Lung microvascular endothelial cell (primary cell): ENCODE measurements around the gene ASAP2. TPM values are rescaled to one million over a fixed set of nuclear protein-coding genes. Genes with fewer than 3 reads are reported as not detected.

Source experiments
- DNase-seq, 2 donors: peaks; one replicate each; pipeline versions ENCODE4 v3.0.0 to v3.0.0-alpha.2; 2010; ENCODE audit warnings: low read depth in 2 of 2
- total RNA-seq: library from RNA; depleted of rRNA; stranded (reverse); fragments of >200 nt; gene quantifications from 2 replicates; pipeline ENCODE4 v1.2.1, GENCODE V29; 2014

The ASAP2 gene
- total RNA-seq, 1 donor from 2014 or later: 26.2 TPM

DNA sequence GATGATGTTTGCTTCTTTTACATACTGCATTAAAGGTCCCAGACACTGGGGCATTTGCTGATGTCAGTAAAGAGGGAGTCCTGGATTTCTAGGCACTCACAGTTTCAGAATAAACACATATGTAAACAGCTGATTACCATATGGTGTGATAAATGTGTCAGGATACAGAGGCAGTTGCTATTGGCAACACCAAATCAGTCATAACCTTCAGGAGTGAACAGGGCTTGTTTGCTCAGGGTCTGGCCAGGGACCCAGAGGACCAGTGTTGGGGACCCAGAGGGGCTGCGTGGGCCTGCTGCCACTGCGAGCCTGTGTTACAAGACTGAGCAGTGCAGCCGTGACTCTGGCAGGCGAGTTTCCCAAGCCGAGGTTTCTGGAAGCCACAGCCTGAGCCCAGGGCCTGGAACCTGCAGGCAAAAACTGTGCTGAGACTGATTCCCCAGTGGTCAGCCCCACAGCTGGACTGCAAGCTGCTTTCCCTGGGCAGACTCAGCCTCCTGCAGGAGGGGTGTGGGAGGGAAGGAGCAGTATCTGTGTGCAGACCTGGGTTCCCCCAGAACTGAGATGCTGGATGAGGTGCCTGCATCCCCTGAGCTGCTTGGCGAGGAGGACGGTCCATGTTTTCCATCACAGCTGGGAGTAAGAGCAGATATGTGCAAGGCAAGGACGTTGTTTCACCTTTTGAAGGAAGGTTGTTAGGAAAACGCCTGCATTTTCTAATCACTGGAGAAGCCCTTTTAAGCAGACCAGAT, 23.6 kb downstream of the ASAP2 start:
- peak in 1 of 2 donors; percentile 39 for DNase-seq

DNA sequence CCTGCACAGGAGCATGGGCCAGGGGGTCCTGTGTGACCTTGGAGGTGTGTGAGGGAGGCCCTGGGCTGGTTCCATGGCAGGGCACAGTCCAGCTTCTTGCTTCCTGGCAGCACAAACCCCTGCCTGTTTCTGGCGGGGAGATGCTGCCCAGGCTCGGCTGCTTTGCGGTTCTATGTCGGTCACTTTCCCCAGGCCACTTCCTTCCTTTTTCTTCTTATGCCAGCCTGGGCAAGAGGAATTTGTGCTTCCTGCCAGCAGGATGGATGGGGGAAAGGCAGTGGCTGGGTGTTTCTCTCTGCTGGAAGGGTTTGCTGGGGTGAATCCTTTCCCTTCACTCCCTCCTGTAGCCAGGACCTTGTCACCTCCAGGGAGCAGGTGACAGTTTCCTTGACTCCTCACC, 24.3 kb downstream of the ASAP2 start:
- DNase-seq: no peak

- no peak for DNase-seq
Observed at GRCh38 chr2:9231291-9232165, 24.9 kb downstream of the ASAP2 start.

GRCh38 chr2:9232166-9232479, 25.5 kb downstream of the ASAP2 start:
- no peak for DNase-seq

DNA sequence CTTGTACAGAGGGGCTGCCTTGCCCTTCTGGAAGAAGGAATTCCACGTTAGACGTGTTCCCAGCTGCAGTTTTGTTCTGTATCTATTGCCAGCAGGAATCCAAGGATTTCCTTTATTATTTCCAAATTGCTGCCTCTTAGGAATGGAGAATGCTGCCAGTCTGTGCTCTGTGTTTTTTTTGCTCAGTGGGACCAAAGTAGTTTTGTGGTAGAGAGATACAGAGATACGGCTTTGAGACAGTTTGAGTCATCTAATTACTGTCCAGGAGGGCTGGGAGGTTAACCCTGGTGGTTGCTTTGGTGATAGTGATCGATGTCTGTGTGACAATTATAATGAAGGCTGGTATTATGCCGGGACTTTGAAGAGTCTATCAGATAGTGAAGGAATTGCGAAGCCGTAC, 26.3 kb downstream of the ASAP2 start:
- no peak for DNase-seq

GRCh38 chr2:9234680-9235146, 28.1 kb downstream of the ASAP2 start:
- peak; percentile 83 to 94 for DNase-seq

DNA sequence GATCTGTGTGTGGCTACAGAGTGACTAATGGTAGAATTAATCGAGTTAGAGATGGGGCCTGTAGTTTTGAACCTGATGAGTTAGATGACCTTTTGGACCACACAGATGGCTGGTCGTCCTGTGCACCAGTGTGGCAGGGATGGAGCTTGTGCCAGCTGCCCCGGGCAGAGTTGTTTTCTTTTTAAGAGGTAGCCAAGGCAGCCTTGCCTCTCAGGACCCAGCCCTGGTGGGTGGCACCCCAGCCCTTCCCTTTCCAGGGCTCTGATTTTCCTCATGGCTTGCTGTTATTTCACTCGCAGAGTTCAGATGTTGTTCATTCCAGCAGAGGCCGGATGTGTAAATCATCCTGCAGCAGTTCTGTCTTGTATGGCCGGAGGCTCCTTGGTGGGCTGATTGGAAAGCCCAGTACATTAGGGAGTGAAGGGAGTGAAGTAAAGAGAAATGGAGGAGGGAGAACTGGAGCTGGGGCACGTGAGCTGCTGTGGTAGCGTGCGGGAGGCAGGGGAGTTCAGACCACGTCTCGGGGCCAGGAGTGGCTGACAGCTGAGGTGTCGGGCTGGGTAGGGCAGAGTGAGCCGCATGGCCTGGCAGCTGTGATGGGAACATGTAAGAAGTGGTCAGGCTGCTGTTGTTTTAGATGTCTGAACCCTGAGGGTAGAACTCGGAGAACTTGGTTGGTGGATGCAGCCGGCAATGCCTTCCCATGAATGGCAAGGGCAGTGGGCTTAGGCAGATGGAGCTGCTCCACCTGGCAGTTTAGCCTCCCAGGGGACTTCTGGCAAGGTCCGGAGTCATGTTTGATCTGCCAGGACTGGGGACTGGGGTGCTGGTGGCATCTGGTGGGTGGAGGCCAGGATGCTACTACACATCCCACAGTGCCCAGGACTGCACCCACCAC, 28.8 kb downstream of the ASAP2 start:
- peak in 1 of 2 donors; percentile 73 for DNase-seq

- DNase-seq: no peak
Observed at GRCh38 chr2:9236045-9236344, 29.4 kb downstream of the ASAP2 start.

DNA sequence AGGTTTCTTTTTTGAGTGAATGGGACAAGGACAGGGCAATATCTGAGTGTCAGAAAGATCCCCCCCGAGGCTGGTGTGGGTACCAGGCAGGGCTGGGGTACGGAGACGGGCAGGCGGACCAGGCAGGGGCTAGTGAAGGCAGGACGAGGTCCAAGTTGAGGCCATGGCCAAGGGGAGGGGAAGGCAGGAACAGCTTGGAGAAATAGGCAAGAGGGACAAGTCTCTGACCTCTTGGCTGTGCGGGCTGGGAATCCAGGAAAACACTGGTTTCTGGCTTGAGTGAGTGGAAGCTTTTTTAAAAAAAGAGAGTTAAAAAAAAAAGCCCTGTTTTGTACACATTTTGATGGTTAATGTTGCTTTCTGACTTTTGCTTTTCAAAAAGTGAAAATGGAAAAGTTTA, 30.3 kb downstream of the ASAP2 start:
- DNase-seq: peak; percentile 42 to 51

GRCh38 chr2:9237831-9238230, 31.2 kb downstream of the ASAP2 start:
- DNase-seq: no peak

- peak in 1 of 2 donors; percentile 36 for DNase-seq
Observed at GRCh38 chr2:9238591-9239326, 32.1 kb downstream of the ASAP2 start.

GRCh38 chr2:9239616-9240015, 33.0 kb downstream of the ASAP2 start:
- no peak for DNase-seq

GRCh38 chr2:9240745-9241144, 34.1 kb downstream of the ASAP2 start:
- DNase-seq: no peak

- no peak for DNase-seq
Observed at GRCh38 chr2:9241233-9241632, 34.6 kb downstream of the ASAP2 start.

- DNase-seq: peak in 1 of 2 donors; percentile 53
Observed at GRCh38 chr2:9243357-9243756, 36.7 kb downstream of the ASAP2 start.

DNA sequence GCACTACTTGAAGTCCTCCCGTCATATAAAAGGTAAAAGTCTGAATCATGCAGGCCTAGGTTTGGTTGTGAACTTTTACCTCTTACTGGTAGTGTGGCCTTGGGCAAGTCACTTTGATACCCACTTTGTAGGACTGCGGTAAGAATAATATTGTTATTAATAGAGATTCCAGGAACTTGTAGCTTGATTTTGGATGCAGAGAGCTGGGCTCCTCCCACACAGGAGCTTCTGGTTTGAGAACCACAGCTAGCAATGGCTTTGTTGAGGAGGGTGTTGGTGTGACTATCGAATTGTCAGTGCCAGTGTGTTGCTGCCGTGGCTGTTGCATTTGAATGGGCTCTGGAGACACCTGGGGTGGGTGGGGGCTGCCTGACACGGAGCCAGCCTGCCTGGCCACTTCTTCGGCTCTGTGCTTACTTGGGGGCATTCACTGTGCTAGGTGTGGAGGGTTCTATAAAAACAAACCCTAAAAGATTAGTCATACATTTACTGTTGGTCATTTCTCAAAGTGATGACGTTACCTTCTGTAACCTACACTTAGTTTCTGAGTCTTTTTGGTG, 38.5 kb downstream of the ASAP2 start:
- no peak for DNase-seq

GRCh38 chr2:9247177-9247576, 40.6 kb downstream of the ASAP2 start:
- DNase-seq: no peak

DNA sequence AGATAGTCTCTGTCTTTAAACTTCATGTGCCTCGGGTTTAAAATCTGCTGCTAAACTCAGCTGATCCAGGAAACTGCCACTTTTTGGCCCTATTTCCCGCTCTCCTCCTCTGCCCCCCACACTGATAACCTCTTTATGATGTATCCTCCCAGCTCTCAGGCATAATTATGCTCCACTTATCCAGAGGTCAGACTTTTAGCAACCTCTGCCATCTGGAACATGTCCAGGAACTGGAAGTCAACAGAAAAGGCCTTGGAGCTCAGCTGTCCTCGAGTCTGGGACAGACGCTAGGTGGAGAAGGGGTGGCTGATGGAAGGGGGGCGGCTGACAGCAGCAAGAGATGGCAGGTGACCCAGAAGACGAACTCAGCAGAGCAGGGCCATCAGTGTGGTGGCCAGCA, 41.2 kb downstream of the ASAP2 start:
- DNase-seq: peak in 1 of 2 donors; percentile 41

GRCh38 chr2:9248363-9248762, 41.8 kb downstream of the ASAP2 start:
- no peak for DNase-seq

DNA sequence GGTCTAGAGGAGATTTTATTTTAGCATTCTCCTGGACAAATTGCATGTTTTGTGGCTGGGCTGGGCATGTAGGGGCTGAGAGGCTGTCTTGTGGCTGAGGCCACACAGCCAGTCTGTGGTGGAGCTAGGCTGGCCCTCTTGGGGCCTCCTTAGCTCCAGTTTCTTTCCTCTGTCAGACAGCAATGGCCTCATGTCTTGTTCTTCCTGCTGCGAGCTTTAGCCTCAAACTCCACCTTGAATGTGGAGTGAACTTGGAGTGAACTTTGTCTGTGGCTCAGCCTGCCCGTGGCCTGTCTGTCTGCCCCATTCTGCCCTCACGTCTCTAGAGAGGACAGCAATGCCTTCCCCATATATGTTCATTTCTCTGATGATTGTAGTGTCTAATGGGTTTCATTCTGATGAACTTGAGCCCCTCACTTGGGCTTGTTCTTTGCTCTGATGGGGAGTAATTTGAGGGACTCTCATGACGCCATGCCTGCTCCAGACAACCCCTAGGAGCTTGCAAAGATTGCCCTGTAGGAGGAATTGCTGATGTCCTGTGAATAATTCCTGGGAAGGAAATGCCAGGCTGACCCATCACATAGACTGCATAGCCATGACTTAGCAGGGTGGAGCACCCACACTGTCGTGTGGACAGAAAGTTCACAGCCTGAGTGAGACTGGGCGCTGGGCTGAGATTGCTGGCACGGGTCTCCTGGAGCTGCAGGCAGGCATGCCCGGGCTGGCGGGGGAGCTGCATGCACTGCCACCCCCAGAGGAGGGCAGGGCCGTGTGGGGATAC, 42.6 kb downstream of the ASAP2 start:
- DNase-seq: peak in 1 of 2 donors; percentile 66
